ENCODE measurements around the gene SCO2.
"Not testable (repeated sequence)": the region's sequence is repeated elsewhere in the genome, so short reads cannot be mapped to it uniquely, and the experiment has no call there.

Gene SCO2

GRCh38 chr22:50548921-50549790, 23.8 kb upstream of the SCO2 start:
- no peak for DNase-seq

GRCh38 chr22:50548040-50548920, 22.9 kb upstream of the SCO2 start:
- no peak for DNase-seq

- no peak for DNase-seq
These were observed 22.0 kb upstream of the SCO2 start for GRCh38 chr22:50547263-50547985.

- no peak for DNase-seq
These were observed 21.2 kb upstream of the SCO2 start for GRCh38 chr22:50546326-50547262.

GRCh38 chr22:50545522-50546325, 20.3 kb upstream of the SCO2 start, which contains the start of gene KLHDC7B:
KLHDC7B (plus strand) TSS chr22:50545899; CDS start chr22:50546244, 345 bp downstream.
- no peak for DNase-seq

- no peak for DNase-seq
These were observed 19.4 kb upstream of the SCO2 start for GRCh38 chr22:50544746-50545253.

GRCh38 chr22:50544078-50544745, 18.8 kb upstream of the SCO2 start:
- peak; percentile 16 for DNase-seq

GRCh38 chr22:50542416-50542927, 17.1 kb upstream of the SCO2 start:
- no peak for DNase-seq

GRCh38 chr22:50541667-50542026, 16.2 kb upstream of the SCO2 start:
- not testable (repeated sequence) for DNase-seq

GRCh38 chr22:50540381-50540780, 15.0 kb upstream of the SCO2 start:
- DNase-seq: no peak

GRCh38 chr22:50537765-50538164, 12.4 kb upstream of the SCO2 start:
- no peak for DNase-seq

GRCh38 chr22:50536226-50536625, 10.8 kb upstream of the SCO2 start:
- DNase-seq: no peak

- DNase-seq: no peak
These were observed 9.7 kb upstream of the SCO2 start for GRCh38 chr22:50535113-50535512.

GRCh38 chr22:50533856-50534711, 8.7 kb upstream of the SCO2 start:
- DNase-seq: not testable (repeated sequence)

- DNase-seq: no peak
These were observed 7.7 kb upstream of the SCO2 start for GRCh38 chr22:50532824-50533796.

GRCh38 chr22:50531962-50532674, 6.7 kb upstream of the SCO2 start:
- no peak for DNase-seq

GRCh38 chr22:50531546-50531961, 6.2 kb upstream of the SCO2 start:
- DNase-seq: no peak
